ENCODE measurements around the gene ADAMTSL3. TPM values are rescaled to one million over a fixed set of nuclear protein-coding genes. Genes with fewer than 3 reads are reported as not detected.

ADAMTSL3 gene
- total RNA-seq, 1 experiment from 2014 or later, result 1.8 TPM

DNA sequence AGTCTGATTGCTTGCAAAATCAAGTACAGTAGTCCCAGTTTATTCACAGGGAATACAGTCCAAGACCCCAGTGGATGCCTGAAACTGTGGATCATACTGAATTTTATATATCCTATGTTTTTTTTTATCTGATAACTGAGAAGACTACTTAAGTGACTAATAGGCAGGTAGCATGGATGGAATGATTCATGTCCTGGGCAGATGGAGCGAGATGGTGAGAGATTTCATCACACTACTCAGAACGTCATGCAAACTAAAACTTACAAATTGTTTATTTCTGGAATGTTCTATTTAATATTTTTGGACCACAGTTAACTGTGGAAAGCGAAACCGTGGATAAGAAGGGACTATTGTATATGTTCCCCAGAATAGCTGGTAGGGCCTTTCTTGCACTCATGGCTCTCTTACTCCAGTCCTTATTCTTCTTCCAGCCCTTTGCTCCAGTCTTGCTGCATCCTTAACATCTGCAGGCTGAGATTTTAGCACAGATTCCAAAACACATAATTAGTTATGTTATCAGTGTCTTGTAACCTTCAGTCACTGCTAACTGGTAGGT lies 290.0 kb downstream of the ADAMTSL3 start:
- POLR2A ChIA-PET, result no interaction called here
- Mint-ChIP-seq H3K4me3 (no peak overlapping the region), H3K36me3 (no peaks in the 10 kb centered on the region), H3K4me1 (peaks cover 5% of the 10 kb centered on the region), H3K9me3 (peaks cover 4% of the 10 kb centered on the region; the same call in 1 of the 2 replicates), H3K27ac (no peak overlapping the region), H3K27me3 (ENCODE audit: low read depth) (no peaks in the 10 kb centered on the region)
- CTCF ChIA-PET, result no interaction called here
- DNase-seq (ENCODE audit: low spot score) (no peak), ATAC-seq (no peak)
- TF ChIP-seq MYBL2 (CRISPR knock-in tag; IDR thresholded peaks at IDR 0.05), result no peak

DNA sequence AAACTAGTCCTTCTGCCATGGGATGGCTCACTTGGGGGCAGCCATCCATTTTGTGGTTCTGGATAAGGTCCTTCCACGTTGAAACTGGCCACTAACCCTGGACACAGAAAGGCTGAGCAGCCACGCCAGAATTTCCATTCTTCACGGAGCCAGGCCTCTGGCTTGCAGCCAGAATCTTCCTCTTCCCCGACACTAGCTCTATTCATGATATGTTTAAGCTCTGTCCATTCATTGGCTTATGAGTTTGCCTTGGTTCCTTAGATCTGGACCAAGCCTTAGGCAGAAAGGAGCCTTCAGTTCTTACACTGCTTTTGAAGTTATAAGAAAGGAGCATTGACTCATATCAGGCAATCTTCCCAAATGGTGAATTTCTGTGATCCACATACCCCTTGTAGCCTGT lies 293.2 kb downstream of the ADAMTSL3 start:
- no peak for TF ChIP-seq JUN (CRISPR knock-in tag; IDR thresholded peaks at IDR 0.05)
- no peak for TF ChIP-seq RORB (CRISPR knock-in tag; IDR thresholded peaks at IDR 0.05)
- TF ChIP-seq TEAD1 (CRISPR knock-in tag; IDR thresholded peaks at IDR 0.05), result no peak
- TF ChIP-seq, protein P1, sequence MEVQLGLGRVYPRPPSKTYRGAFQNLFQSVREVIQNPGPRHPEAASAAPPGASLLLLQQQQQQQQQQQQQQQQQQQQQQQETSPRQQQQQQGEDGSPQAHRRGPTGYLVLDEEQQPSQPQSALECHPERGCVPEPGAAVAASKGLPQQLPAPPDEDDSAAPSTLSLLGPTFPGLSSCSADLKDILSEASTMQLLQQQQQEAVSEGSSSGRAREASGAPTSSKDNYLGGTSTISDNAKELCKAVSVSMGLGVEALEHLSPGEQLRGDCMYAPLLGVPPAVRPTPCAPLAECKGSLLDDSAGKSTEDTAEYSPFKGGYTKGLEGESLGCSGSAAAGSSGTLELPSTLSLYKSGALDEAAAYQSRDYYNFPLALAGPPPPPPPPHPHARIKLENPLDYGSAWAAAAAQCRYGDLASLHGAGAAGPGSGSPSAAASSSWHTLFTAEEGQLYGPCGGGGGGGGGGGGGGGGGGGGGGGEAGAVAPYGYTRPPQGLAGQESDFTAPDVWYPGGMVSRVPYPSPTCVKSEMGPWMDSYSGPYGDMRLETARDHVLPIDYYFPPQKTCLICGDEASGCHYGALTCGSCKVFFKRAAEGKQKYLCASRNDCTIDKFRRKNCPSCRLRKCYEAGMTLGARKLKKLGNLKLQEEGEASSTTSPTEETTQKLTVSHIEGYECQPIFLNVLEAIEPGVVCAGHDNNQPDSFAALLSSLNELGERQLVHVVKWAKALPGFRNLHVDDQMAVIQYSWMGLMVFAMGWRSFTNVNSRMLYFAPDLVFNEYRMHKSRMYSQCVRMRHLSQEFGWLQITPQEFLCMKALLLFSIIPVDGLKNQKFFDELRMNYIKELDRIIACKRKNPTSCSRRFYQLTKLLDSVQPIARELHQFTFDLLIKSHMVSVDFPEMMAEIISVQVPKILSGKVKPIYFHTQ (CRISPR knock-in tag; IDR thresholded peaks at IDR 0.05), result no peak
- no peak for TF ChIP-seq GRHL2 (CRISPR knock-in tag; IDR thresholded peaks at IDR 0.05; ENCODE audit: insufficient replicate concordance, severe bottlenecking)
- no peak for TF ChIP-seq FOXJ3 (CRISPR knock-in tag; IDR thresholded peaks at IDR 0.05; ENCODE audit: borderline replicate concordance)
- TF ChIP-seq, protein P2, sequence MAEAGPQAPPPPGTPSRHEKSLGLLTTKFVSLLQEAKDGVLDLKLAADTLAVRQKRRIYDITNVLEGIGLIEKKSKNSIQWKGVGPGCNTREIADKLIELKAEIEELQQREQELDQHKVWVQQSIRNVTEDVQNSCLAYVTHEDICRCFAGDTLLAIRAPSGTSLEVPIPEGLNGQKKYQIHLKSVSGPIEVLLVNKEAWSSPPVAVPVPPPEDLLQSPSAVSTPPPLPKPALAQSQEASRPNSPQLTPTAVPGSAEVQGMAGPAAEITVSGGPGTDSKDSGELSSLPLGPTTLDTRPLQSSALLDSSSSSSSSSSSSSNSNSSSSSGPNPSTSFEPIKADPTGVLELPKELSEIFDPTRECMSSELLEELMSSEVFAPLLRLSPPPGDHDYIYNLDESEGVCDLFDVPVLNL (CRISPR knock-in tag; IDR thresholded peaks at IDR 0.05; ENCODE audit: borderline replicate concordance, low read depth), result no peak
- TF ChIP-seq NFE2L1 (CRISPR knock-in tag; IDR thresholded peaks at IDR 0.05), result no peak
- TF ChIP-seq, protein P3, sequence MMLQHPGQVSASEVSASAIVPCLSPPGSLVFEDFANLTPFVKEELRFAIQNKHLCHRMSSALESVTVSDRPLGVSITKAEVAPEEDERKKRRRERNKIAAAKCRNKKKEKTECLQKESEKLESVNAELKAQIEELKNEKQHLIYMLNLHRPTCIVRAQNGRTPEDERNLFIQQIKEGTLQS (CRISPR knock-in tag; conservative IDR thresholded peaks at IDR 0.05), result no peak
- no peak for TF ChIP-seq NFYB (CRISPR knock-in tag; conservative IDR thresholded peaks at IDR 0.05; ENCODE audit: low read depth)
- no peak for TF ChIP-seq PRRX2 (CRISPR knock-in tag; IDR thresholded peaks at IDR 0.05)
- TF ChIP-seq FOXP1 (CRISPR knock-in tag; IDR thresholded peaks at IDR 0.05; ENCODE audit: borderline replicate concordance), result no peak
- TF ChIP-seq CREM (CRISPR knock-in tag; IDR thresholded peaks at IDR 0.05), result no peak
- no peak for TF ChIP-seq ZBTB21 (CRISPR knock-in tag; IDR thresholded peaks at IDR 0.05; ENCODE audit: borderline replicate concordance)
- TF ChIP-seq GTF2I (CRISPR knock-in tag; conservative IDR thresholded peaks at IDR 0.05), result no peak
- TF ChIP-seq ZNF416 (CRISPR knock-in tag; IDR thresholded peaks at IDR 0.05), result no peak
- Mint-ChIP-seq H3K36me3 (no peaks in the 10 kb centered on the region), H3K27ac (no peak overlapping the region), H3K4me1 (peaks cover 5% of the 10 kb centered on the region), H3K4me3 (no peak overlapping the region), H3K27me3 (ENCODE audit: low read depth) (no peaks in the 10 kb centered on the region), H3K9me3 (peaks cover 30% of the 10 kb centered on the region)
- no peak for ATAC-seq
- no peak for DNase-seq (ENCODE audit: low spot score)
- ChIA-PET CTCF (no interaction called here), POLR2A (no interaction called here)

DNA sequence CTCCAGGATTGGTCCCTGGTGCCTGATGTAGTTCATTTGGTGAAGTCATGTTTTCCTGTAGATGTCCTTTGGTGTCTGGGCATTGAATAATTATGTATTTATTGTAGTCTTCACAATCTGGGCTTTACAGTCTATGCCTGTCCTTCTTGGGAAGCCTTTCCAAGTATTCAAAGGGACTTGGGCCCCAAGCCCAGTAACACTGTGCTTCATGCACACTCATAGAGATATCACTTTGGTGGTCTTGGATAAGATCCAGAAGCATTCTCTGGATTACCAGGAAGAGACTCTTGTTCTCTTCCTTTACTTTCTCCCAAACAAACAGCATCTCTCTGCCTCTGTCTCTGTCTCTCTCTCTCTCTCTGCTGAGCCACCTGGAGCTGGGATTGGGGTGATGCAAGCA lies 300.6 kb downstream of the ADAMTSL3 start:
- ChIA-PET CTCF (no interaction called here), POLR2A (no interaction called here)
- H3K4me1 Mint-ChIP-seq, result no peaks in the 10 kb centered on the region
- H3K27ac Mint-ChIP-seq, result no peak overlapping the region
- H3K27me3 Mint-ChIP-seq (ENCODE audit: low read depth), result no peaks in the 10 kb centered on the region
- H3K4me3 Mint-ChIP-seq, result no peak overlapping the region
- H3K9me3 Mint-ChIP-seq, result peaks cover 29% of the 10 kb centered on the region
- ATAC-seq (no peak), DNase-seq (ENCODE audit: low spot score) (no peak)
- H3K36me3 Mint-ChIP-seq, result no peaks in the 10 kb centered on the region
- TF ChIP-seq CREB1 (CRISPR knock-in tag; IDR thresholded peaks at IDR 0.05) (no peak), CREM (CRISPR knock-in tag; IDR thresholded peaks at IDR 0.05) (no peak), ZNF219 (CRISPR knock-in tag; IDR thresholded peaks at IDR 0.05; ENCODE audit: borderline replicate concordance) (no peak)
- TF ChIP-seq, protein P4, sequence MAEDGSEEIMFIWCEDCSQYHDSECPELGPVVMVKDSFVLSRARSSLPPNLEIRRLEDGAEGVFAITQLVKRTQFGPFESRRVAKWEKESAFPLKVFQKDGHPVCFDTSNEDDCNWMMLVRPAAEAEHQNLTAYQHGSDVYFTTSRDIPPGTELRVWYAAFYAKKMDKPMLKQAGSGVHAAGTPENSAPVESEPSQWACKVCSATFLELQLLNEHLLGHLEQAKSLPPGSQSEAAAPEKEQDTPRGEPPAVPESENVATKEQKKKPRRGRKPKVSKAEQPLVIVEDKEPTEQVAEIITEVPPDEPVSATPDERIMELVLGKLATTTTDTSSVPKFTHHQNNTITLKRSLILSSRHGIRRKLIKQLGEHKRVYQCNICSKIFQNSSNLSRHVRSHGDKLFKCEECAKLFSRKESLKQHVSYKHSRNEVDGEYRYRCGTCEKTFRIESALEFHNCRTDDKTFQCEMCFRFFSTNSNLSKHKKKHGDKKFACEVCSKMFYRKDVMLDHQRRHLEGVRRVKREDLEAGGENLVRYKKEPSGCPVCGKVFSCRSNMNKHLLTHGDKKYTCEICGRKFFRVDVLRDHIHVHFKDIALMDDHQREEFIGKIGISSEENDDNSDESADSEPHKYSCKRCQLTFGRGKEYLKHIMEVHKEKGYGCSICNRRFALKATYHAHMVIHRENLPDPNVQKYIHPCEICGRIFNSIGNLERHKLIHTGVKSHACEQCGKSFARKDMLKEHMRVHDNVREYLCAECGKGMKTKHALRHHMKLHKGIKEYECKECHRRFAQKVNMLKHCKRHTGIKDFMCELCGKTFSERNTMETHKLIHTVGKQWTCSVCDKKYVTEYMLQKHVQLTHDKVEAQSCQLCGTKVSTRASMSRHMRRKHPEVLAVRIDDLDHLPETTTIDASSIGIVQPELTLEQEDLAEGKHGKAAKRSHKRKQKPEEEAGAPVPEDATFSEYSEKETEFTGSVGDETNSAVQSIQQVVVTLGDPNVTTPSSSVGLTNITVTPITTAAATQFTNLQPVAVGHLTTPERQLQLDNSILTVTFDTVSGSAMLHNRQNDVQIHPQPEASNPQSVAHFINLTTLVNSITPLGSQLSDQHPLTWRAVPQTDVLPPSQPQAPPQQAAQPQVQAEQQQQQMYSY (CRISPR knock-in tag; IDR thresholded peaks at IDR 0.05), result no peak
